GM19193 (cell line): ENCODE measurements around the gene CRELD1.

Experiments
- POLR2A ChIP-seq: IDR thresholded peaks from 4 replicates; pipeline ENCODE4 v1.6.1; 2011; ENCODE audit not compliant: insufficient read depth, insufficient read length; ENCODE audit errors: extremely low read depth

The CRELD1 gene

GRCh38 chr3:9901967-9902366, 31.7 kb upstream of the CRELD1 start:
- TF ChIP-seq POLR2A, result no peak

- no peak for TF ChIP-seq POLR2A
Measured at GRCh38 chr3:9902372-9903237, 31.0 kb upstream of the CRELD1 start, which contains the start of gene IL17RE. Gene IL17RE (plus strand): TSS chr3:9902848. CDS start chr3:9902933, 85 bp downstream.

GRCh38 chr3:9903238-9903624, 30.4 kb upstream of the CRELD1 start:
- no peak for TF ChIP-seq POLR2A

GRCh38 chr3:9903904-9904303, 29.7 kb upstream of the CRELD1 start:
- no peak for TF ChIP-seq POLR2A

DNA sequence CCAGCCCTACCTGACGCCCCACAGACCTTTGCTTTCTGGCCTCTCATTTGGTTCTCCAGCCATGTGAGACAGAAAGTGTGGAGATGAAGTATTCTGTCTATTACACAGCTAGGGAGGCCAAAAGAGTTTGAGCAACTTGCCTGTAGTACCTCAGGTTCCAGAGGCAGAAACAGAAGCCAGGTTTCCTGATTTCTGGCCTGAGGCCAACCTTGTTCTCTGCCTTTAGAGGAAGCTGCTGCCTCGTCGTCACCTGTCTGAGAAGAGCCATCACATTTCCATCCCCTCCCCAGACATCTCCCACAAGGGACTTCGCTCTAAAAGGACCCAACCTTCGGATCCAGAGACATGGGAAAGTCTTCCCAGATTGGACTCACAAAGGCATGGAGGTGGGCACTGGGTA, 27.2 kb upstream of the CRELD1 start:
- TF ChIP-seq POLR2A, result no peak

DNA sequence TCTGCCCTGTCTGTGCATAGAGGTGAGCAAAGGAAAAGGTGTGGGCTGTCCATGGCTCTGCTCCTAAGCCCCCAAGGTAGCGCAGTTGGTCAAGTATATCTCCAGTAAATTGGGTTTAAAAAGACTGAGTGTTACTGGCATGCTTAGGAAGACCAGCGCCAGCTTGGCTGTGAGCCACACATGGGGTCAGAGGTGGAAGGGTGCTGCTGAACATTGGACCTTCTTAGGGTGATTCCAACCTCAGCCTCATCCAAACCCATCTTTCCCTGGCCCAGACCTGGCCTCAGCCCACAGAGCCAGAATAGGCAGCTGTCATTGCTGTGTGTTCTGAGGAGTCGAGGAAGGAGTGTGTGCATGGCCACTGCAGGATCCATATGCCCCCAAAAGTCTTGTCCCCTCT, 25.3 kb upstream of the CRELD1 start:
- TF ChIP-seq POLR2A, result no peak

- no peak for TF ChIP-seq POLR2A
Measured at GRCh38 chr3:9909221-9910013, 24.2 kb upstream of the CRELD1 start.

GRCh38 chr3:9911863-9912262, 21.8 kb upstream of the CRELD1 start:
- no peak for TF ChIP-seq POLR2A

- TF ChIP-seq POLR2A, result no peak
Measured at GRCh38 chr3:9912294-9912935, 21.2 kb upstream of the CRELD1 start.

DNA sequence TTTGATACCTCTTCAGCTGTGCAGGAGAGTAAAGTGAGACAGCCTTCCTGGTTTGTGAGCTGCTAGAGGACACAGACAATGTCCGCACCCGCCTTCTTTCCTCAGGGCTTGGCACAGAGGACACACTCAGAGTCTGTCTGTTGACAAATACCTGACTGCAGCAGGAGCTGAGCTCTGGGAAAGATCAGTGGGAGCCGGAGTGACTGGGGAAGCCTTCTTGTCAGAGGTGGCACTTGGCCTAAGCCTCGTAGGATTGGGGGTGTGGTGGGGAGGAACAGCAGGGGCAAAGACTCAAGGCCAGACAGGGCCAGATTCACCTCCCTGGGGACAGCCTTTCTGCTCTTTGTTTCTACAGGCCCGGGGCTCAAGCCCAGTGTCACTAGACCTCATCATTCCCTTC, 20.0 kb upstream of the CRELD1 start:
- no peak for TF ChIP-seq POLR2A

DNA sequence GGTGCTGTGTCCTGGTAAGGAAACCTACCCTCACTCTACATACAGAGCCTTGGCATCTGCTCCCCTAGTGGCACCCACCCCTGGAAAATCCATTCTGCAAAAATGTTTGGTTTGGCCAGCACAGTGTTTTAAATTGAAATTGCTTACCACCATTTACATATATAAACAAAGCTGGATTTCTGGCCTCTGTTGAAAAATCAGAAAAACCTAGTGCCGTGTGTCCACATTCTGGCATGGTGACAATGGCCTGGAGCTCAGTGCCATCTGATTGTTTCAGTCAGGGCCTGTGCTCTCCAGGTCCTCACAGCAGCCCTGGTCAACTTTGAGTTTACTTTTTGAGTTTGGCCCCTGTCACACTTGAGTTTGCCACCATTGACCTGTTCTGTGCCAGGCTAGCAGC, 19.6 kb upstream of the CRELD1 start:
- TF ChIP-seq POLR2A, result no peak

- no peak for TF ChIP-seq POLR2A
Measured at GRCh38 chr3:9914559-9915253, 18.9 kb upstream of the CRELD1 start.

DNA sequence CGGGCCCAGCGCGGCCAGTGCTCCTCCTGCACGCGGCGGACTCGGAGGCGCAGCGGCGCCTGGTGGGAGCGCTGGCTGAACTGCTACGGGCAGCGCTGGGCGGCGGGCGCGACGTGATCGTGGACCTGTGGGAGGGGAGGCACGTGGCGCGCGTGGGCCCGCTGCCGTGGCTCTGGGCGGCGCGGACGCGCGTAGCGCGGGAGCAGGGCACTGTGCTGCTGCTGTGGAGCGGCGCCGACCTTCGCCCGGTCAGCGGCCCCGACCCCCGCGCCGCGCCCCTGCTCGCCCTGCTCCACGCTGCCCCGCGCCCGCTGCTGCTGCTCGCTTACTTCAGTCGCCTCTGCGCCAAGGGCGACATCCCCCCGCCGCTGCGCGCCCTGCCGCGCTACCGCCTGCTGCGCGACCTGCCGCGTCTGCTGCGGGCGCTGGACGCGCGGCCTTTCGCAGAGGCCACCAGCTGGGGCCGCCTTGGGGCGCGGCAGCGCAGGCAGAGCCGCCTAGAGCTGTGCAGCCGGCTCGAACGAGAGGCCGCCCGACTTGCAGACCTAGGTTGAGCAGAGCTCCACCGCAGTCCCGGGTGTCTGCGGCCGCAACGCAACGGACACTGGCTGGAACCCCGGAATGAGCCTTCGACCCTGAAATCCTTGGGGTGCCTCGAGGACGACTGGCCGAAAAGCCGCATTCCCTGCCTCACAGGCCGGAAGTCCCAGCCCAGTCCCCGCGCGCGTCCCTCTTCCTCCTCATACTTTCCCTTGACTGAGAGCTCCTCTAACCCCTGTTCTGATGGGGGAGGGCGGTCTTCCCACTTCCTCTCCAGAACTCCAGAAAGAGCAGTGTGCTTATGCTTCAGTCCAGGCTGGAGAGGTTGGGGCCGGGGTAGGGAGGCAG, 18.1 kb upstream of the CRELD1 start:
- TF ChIP-seq POLR2A, result peak; percentile 17

- no peak for TF ChIP-seq POLR2A
Measured at GRCh38 chr3:9916346-9916733, 17.3 kb upstream of the CRELD1 start.
